OCI-LY7 (cell line): Measurements from ENCODE around the gene ADAR. TPM values are rescaled to one million over a fixed set of nuclear protein-coding genes. Genes with fewer than 3 reads are reported as not detected.
A peak's percentile ranks its signal among the peaks of the same experiment; 100 is the strongest.

ENCODE experiments used
- Bru-seq: library from RNA; stranded (reverse); fragments of 400-500 nt; gene quantifications from one replicate; lab custom pipeline; 2021; lab: Mats Ljungman, UMichigan
- BruChase-seq, 2 experiments: library from RNA; stranded (reverse); fragments of 400-500 nt; gene quantifications; one replicate each; lab custom pipeline; 2021; lab: Mats Ljungman, UMichigan
- BruUV-seq: library from RNA; stranded (reverse); fragments of 400-500 nt; replicated peaks from 2 replicates; lab custom pipeline; 2021; lab: Mats Ljungman, UMichigan
- CTCF ChIA-PET: fragments of 300-600 bp; sonication (Branson Sonifier 250); formaldehyde crosslinking; loops from one replicate; lab custom pipeline; 2022; ENCODE audit warnings: antibody characterized with exemption; ENCODE audit not compliant: unreplicated experiment; lab: Charles Lee
- POLR2A ChIA-PET: fragments of 300-600 bp; sonication (Branson Sonifier 250); formaldehyde crosslinking; loops from one replicate; lab custom pipeline; 2022; ENCODE audit warnings: antibody characterized with exemption; lab: Charles Lee
- DNase-seq: peaks from one replicate; pipeline ENCODE4 v3.0.0-alpha.2; 2015; ENCODE audit warnings: low spot score
- H2AFZ ChIP-seq: fragments of 200-600 bp; sonication (generic), shearing (Covaris generic); 2 replicates; pipeline ENCODE4 v1.6.1; 2014; ENCODE audit warnings: mild to moderate bottlenecking, antibody characterized with exemption, low read length, moderate library complexity
- H3K27ac ChIP-seq: fragments of 200-600 bp; sonication (generic); 2 replicates; pipeline ENCODE4 v1.5.1; 2014; ENCODE audit warnings: mixed run types, low read depth, mild to moderate bottlenecking, moderate library complexity, low read length, inconsistent platforms; ENCODE audit not compliant: poor library complexity, severe bottlenecking
- H3K36me3 ChIP-seq: fragments of 200-600 bp; sonication (generic); 2 replicates; pipeline ENCODE4 v1.6.1; 2014; ENCODE audit warnings: mild to moderate bottlenecking, antibody characterized with exemption, low read length, moderate library complexity, mixed read lengths; ENCODE audit not compliant: insufficient read depth
- H3K4me1 ChIP-seq: fragments of 200-600 bp; sonication (generic); 2 replicates; pipeline ENCODE4 v1.5.1; 2014; ENCODE audit warnings: mild to moderate bottlenecking, low read length; ENCODE audit not compliant: insufficient read depth, poor library complexity, severe bottlenecking
- H3K4me2 ChIP-seq: fragments of 200-600 bp; sonication (generic); 2 replicates; pipeline ENCODE4 v1.6.1; 2014; ENCODE audit warnings: mild to moderate bottlenecking, low read length
- H3K4me3 ChIP-seq: fragments of 200-600 bp; sonication (generic); 2 replicates; pipeline ENCODE4 v1.5.1; 2014; ENCODE audit warnings: mild to moderate bottlenecking, low read depth, low read length; ENCODE audit not compliant: poor library complexity, severe bottlenecking
- H3K79me2 ChIP-seq: fragments of 200-600 bp; sonication (generic); 2 replicates; pipeline ENCODE4 v1.6.1; 2016; ENCODE audit warnings: low read depth, mild to moderate bottlenecking, low read length, moderate library complexity, mixed read lengths; ENCODE audit not compliant: insufficient read depth
- H3K9me2 ChIP-seq: fragments of 200-600 bp; sonication (generic); 2 replicates; pipeline ENCODE4 v1.6.1; 2016; ENCODE audit warnings: mild to moderate bottlenecking, low read length, mixed read lengths; ENCODE audit not compliant: insufficient read depth
- H3K9me3 ChIP-seq: fragments of 200-600 bp; sonication (generic); 2 replicates; pipeline ENCODE4 v1.6.1; 2014; ENCODE audit warnings: mild to moderate bottlenecking, mixed run types, low read length, mixed read lengths
- H4K20me1 ChIP-seq: fragments of 200-600 bp; sonication (generic); 2 replicates; pipeline ENCODE4 v1.6.1; 2014; ENCODE audit warnings: mild to moderate bottlenecking, antibody characterized with exemption, low read length, moderate library complexity, mixed read lengths; ENCODE audit not compliant: insufficient read depth
- CTCF ChIP-seq: fragments of 200-600 bp; sonication (generic); conservative IDR thresholded peaks from 2 replicates; pipeline ENCODE4 v1.5.1; 2014; ENCODE audit warnings: mild to moderate bottlenecking, antibody characterized with exemption, low read length, moderate library complexity, mixed read lengths
- EZH2phosphoT487 ChIP-seq: fragments of 200-600 bp; sonication (generic); IDR thresholded peaks from 2 replicates; pipeline ENCODE4 v1.6.1; 2018; ENCODE audit warnings: low read depth, borderline replicate concordance, mild to moderate bottlenecking, mixed run types, antibody characterized with exemption, low read length, moderate library complexity, mixed read lengths
- intact Hi-C: fragments of 100-400 bp; cut with micrococcal nuclease; formaldehyde crosslinking; loops from one replicate; pipeline ENCODE4 v1.10.0; 2022; ENCODE audit not compliant: unreplicated experiment
- long read RNA-seq: library from polyadenylated mRNA; stranded (forward); transcript quantifications from one replicate; pipeline ENCODE4 v2.0.0, GENCODE V29; 2022
- total RNA-seq, 2 experiments: library from RNA; depleted of rRNA in 1 of 2; stranded (reverse); fragments of >200 nt in 1 of 2; shearing (Covaris generic) in 1 of 2; gene quantifications; 2 replicates each; pipeline ENCODE4 v1.2.3, GENCODE V29; 2014 to 2022

ADAR gene, protein sequence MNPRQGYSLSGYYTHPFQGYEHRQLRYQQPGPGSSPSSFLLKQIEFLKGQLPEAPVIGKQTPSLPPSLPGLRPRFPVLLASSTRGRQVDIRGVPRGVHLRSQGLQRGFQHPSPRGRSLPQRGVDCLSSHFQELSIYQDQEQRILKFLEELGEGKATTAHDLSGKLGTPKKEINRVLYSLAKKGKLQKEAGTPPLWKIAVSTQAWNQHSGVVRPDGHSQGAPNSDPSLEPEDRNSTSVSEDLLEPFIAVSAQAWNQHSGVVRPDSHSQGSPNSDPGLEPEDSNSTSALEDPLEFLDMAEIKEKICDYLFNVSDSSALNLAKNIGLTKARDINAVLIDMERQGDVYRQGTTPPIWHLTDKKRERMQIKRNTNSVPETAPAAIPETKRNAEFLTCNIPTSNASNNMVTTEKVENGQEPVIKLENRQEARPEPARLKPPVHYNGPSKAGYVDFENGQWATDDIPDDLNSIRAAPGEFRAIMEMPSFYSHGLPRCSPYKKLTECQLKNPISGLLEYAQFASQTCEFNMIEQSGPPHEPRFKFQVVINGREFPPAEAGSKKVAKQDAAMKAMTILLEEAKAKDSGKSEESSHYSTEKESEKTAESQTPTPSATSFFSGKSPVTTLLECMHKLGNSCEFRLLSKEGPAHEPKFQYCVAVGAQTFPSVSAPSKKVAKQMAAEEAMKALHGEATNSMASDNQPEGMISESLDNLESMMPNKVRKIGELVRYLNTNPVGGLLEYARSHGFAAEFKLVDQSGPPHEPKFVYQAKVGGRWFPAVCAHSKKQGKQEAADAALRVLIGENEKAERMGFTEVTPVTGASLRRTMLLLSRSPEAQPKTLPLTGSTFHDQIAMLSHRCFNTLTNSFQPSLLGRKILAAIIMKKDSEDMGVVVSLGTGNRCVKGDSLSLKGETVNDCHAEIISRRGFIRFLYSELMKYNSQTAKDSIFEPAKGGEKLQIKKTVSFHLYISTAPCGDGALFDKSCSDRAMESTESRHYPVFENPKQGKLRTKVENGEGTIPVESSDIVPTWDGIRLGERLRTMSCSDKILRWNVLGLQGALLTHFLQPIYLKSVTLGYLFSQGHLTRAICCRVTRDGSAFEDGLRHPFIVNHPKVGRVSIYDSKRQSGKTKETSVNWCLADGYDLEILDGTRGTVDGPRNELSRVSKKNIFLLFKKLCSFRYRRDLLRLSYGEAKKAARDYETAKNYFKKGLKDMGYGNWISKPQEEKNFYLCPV
- total RNA-seq (2014; rRNA removed; shearing (Covaris generic)) (87.8 and 90.2 TPM in 2 replicates), total RNA-seq (2022) (136 and 139 TPM in 2 replicates), Bru-seq, nascent RNA (percentile 84 among the genes with signal in this experiment), BruChase-seq, experiment 1, labeled RNA remaining after a 6-hour chase (percentile 95 among the genes with signal in this experiment), BruChase-seq, experiment 2, labeled RNA remaining after a 2-hour chase (percentile 93 among the genes with signal in this experiment)
- long read RNA-seq, full-length matches to known transcripts, result 39 of 130 reads
- long read RNA-seq, partial matches to known transcripts, result 56 of 130 reads
- long read RNA-seq, other reads (novel, unspliced or antisense), result 35 of 130 reads

DNA sequence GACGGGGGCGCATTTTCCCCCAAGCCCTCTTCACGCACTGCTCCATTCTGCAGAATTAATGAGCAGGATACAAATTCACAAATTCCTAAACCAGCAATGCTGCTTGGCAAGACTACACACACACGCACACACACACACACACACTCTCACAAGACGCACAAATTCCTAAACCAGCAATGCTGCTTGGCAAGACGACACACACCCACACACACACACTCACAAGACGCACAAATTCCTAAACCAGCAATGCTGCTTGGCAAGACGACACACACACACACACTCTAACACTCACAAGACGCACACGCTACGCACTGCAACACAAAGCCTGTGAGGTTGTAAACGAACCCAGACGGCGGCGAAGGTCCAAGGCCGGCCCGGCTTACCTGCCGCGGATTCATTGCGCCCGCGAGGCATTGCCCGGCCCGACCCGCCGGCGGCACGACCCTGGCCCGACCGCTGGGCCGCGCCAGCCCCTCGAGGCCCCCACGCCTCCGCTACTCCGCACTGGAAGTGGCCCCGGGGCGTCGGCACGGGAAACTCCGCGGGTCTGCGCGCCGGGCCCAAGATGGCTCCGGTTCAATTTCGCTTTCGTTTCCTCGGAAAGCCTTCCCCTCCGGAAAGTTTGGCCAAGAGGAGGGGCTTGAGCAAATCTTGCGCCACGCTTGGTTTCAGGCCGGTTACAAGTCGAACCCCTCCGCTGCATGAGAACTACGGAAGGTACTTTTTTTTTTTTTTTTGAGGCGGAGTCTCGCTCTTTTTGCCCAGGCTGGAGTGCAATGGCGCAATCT is at the start of gene ADAR:
ADAR (minus strand) TSS at position 578 of the 788 bp plus-strand sequence; CDS start at position 398, 180 bp downstream.
- POLR2A ChIA-PET, result interaction anchor here (0.6 to 1.3 kb wide), 2 partner anchors 18 to 48 kb away, joined by 4 read pairs; no protein-coding TSS in a partner anchor
- H3K79me2 ChIP-seq, result peaks cover 90% of the 10 kb centered on the region
- H3K4me2 ChIP-seq, result peak within 1 kb of the TSS; percentile 100
- H3K27ac ChIP-seq, result peak within 1 kb of the TSS; percentile 81
- peak; percentile 96 for DNase-seq
- H3K4me3 ChIP-seq, result peak within 1 kb of the TSS; percentile 81
- H4K20me1 ChIP-seq, result peaks cover 13% of the 10 kb centered on the region
- BruUV-seq, result no TSS peak
- H2AFZ ChIP-seq, result peak within 1 kb of the TSS; percentile 62; the same call in 1 of the 2 replicates
- H3K9me2 ChIP-seq, result no peaks in the 10 kb centered on the region
- no peaks in the 10 kb centered on the region for H3K9me3 ChIP-seq
- H3K36me3 ChIP-seq, result peaks cover 19% of the 10 kb centered on the region; the same call in 1 of the 2 replicates
- H3K4me1 ChIP-seq, result peaks cover 43% of the 10 kb centered on the region
- intact Hi-C loops, result loop anchor here (2.0 to 5.0 kb wide), 3 partner anchors 49 to 454 kb away; partner anchors contain the start of genes EFNA4 and UBE2Q1
- CTCF ChIA-PET, result no interaction called here
- TF ChIP-seq CTCF (peak; percentile 42; the same call in 1 of the 2 replicates), EZH2phosphoT487 (no peak)

- Histone ChIP-seq H3K4me3 (no peak overlapping the region), H3K4me2 (no peak overlapping the region), H4K20me1 (no peaks in the 10 kb centered on the region), H3K36me3 (no peaks in the 10 kb centered on the region), H3K9me3 (no peaks in the 10 kb centered on the region), H3K9me2 (no peaks in the 10 kb centered on the region), H3K4me1 (no peaks in the 10 kb centered on the region), H3K79me2 (no peaks in the 10 kb centered on the region), H2AFZ (no peak overlapping the region), H3K27ac (no peak overlapping the region)
- DNase-seq, result no peak
- ChIA-PET CTCF (no interaction called here), POLR2A (interaction anchor here (0.5 kb wide), 1 partner anchor 203 kb away, joined by 3 read pairs; no protein-coding TSS in a partner anchor)
- no peak for TF ChIP-seq CTCF
- no peak for TF ChIP-seq EZH2phosphoT487
- intact Hi-C loops, result no loop called here
- BruUV-seq, result no TSS peak
These were observed 49.6 kb upstream of the ADAR start for GRCh38 chr1:154657556-154657955.
